Measurements from ENCODE around the gene TRIM37. TPM values are rescaled to one million over a fixed set of nuclear protein-coding genes. Genes with fewer than 3 reads are reported as not detected.

Gene TRIM37
- total and polyA plus RNA-seq, 4 donors, result 9.1 to 39.0 (median 16.8) TPM

- ATAC-seq (ENCODE audit: insufficient read depth, low FRiP score) (no peak), DNase-seq (peak in 2 of 3 donors; percentile 13 to 23)
- Histone ChIP-seq H3K36me3 (ENCODE audit: control insufficient read depth in 4 of 4, insufficient read depth in 4 of 4, low read length in 4 of 4) (peaks cover 0 to 14% (median 2%) of the 10 kb centered on the region in 4 donors), H3K27me3 (ENCODE audit: control insufficient read depth in 3 of 3, insufficient read depth in 3 of 3, low read length in 2 of 3) (no peaks in the 10 kb centered on the region), H3K4me3 (no peak overlapping the region), H3K9me3 (ENCODE audit: control insufficient read depth in 4 of 4, insufficient read depth in 3 of 4, low read length in 3 of 4) (no peaks in the 10 kb centered on the region), H3K4me1 (ENCODE audit: control insufficient read depth in 5 of 5, insufficient read depth in 5 of 5, low read length in 5 of 5) (peaks cover 0 to 16% (median 4%) of the 10 kb centered on the region in 5 donors), H3K9ac (ENCODE audit: insufficient read depth in 1 of 2, low read length in 2 of 2) (no peak overlapping the region), H3K27ac (ENCODE audit: low read depth in 1 of 2, low read length in 1 of 2) (no peak overlapping the region)
- WGBS, 2 donors, result 67 to 85% methylated on average over 7 of the region's 7 CpGs
- no peak for TF ChIP-seq CTCF (IDR thresholded peaks at IDR 0.05; ENCODE audit: control extremely low read depth, extremely low read depth)
These were observed 1.9 kb upstream of the TRIM37 start for GRCh38 chr17:59108400-59109102.

- Histone ChIP-seq H3K36me3 (ENCODE audit: control insufficient read depth in 4 of 4, insufficient read depth in 4 of 4, low read length in 4 of 4) (peaks cover 0 to 14% (median 3%) of the 10 kb centered on the region in 4 donors), H3K4me3 (peak overlapping the region; percentile 67), H3K27ac (ENCODE audit: low read depth in 1 of 2, low read length in 1 of 2) (peak overlapping the region; percentile 78 to 83), H3K9me3 (ENCODE audit: control insufficient read depth in 4 of 4, insufficient read depth in 3 of 4, low read length in 3 of 4) (no peaks in the 10 kb centered on the region), H3K4me1 (ENCODE audit: control insufficient read depth in 5 of 5, insufficient read depth in 5 of 5, low read length in 5 of 5) (peaks cover 0 to 16% (median 4%) of the 10 kb centered on the region in 5 donors), H3K27me3 (ENCODE audit: control insufficient read depth in 3 of 3, insufficient read depth in 3 of 3, low read length in 2 of 3) (no peaks in the 10 kb centered on the region), H3K9ac (ENCODE audit: insufficient read depth in 1 of 2, low read length in 2 of 2) (peak overlapping the region; percentile 83 to 91)
- DNase-seq (no peak), ATAC-seq (ENCODE audit: insufficient read depth, low FRiP score) (no peak)
- TF ChIP-seq CTCF (IDR thresholded peaks at IDR 0.05; ENCODE audit: control extremely low read depth, extremely low read depth), result no peak
- 0 to 3% methylated on average over 10 of the region's 10 CpGs for WGBS, 2 donors
These were observed 608 bp upstream of the TRIM37 start for GRCh38 chr17:59107306-59107670.

- ATAC-seq (ENCODE audit: insufficient read depth, low FRiP score) (peak; percentile 43), DNase-seq (peak; percentile 29 to 53 (median 39))
- TF ChIP-seq CTCF (IDR thresholded peaks at IDR 0.05; ENCODE audit: control extremely low read depth, extremely low read depth), result no peak
- peak overlapping the region; percentile 82 for H3K4me3 ChIP-seq
- H3K9ac ChIP-seq (ENCODE audit: insufficient read depth in 1 of 2, low read length in 2 of 2), result peak overlapping the region; percentile 69 to 75
- no peaks in the 10 kb centered on the region for H3K27me3 ChIP-seq (ENCODE audit: control insufficient read depth in 3 of 3, insufficient read depth in 3 of 3, low read length in 2 of 3)
- 0% methylated on average over 18 of the region's 18 CpGs for WGBS, 2 donors
- peak overlapping the region; percentile 94 for H3K27ac ChIP-seq (ENCODE audit: low read depth in 1 of 2, low read length in 1 of 2)
- peaks cover 0 to 13% (median 3%) of the 10 kb centered on the region in 4 donors for H3K36me3 ChIP-seq (ENCODE audit: control insufficient read depth in 4 of 4, insufficient read depth in 4 of 4, low read length in 4 of 4)
- H3K4me1 ChIP-seq (ENCODE audit: control insufficient read depth in 5 of 5, insufficient read depth in 5 of 5, low read length in 5 of 5), result peaks cover 0 to 16% (median 4%) of the 10 kb centered on the region in 5 donors
- no peaks in the 10 kb centered on the region for H3K9me3 ChIP-seq (ENCODE audit: control insufficient read depth in 4 of 4, insufficient read depth in 3 of 4, low read length in 3 of 4)
These were observed 723 bp downstream of the TRIM37 start for GRCh38 chr17:59105852-59106462.

Data from lung (tissue), 12 donors.